WTC11 (cell line): ENCODE data around the gene WDR18. TPM values are rescaled to one million over a fixed set of nuclear protein-coding genes. Genes with fewer than 3 reads are reported as not detected.

Source experiments
- ATAC-seq: fragments of 200-7000 bp; cut with Tn5 transposase; 2 replicates; pipeline ENCODE4 v1.10.0; 2021; ENCODE audit warnings: mild to moderate bottlenecking, moderate library complexity
- CTCF ChIA-PET: fragments of 300-600 bp; sonication (Branson Sonifier 250); formaldehyde crosslinking; loops from one replicate; lab custom pipeline; 2021; ENCODE audit warnings: antibody characterized with exemption; lab: Charles Lee
- POLR2A ChIA-PET: fragments of 350-600 bp; sonication (Branson Sonifier 250); formaldehyde crosslinking; loops from one replicate; lab custom pipeline; 2021; ENCODE audit warnings: antibody characterized with exemption; lab: Charles Lee
- DNase-seq: peaks from one replicate; pipeline ENCODE4 v3.0.0; 2021; ENCODE audit warnings: low spot score
- H3K27ac Mint-ChIP-seq: 2 replicates; pipeline ENCODE4 v1.8.0; 2021; ENCODE audit warnings: mixed read lengths
- H3K27me3 Mint-ChIP-seq: 2 replicates; pipeline ENCODE4 v1.8.0; 2021; ENCODE audit warnings: low read depth, mild to moderate bottlenecking, moderate library complexity, mixed read lengths
- H3K36me3 Mint-ChIP-seq: 2 replicates; pipeline ENCODE4 v1.8.0; 2021; ENCODE audit warnings: mixed read lengths
- H3K4me1 Mint-ChIP-seq: 2 replicates; pipeline ENCODE4 v1.8.0; 2022; ENCODE audit warnings: mixed read lengths
- H3K4me3 Mint-ChIP-seq: 2 replicates; pipeline ENCODE4 v1.8.0; 2021; ENCODE audit warnings: mild to moderate bottlenecking, moderate library complexity, mixed read lengths
- H3K9me3 Mint-ChIP-seq: 2 replicates; pipeline ENCODE4 v1.8.0; 2021; ENCODE audit warnings: mixed read lengths
- CREM ChIP-seq: sonication (generic); formaldehyde crosslinking; IDR thresholded peaks from 2 replicates; pipeline ENCODE4 v1.8.1; 2022; ENCODE audit warnings: mild to moderate bottlenecking, missing genetic modification reagents, moderate library complexity
- ESRRA ChIP-seq: sonication (generic); formaldehyde crosslinking; IDR thresholded peaks from 2 replicates; pipeline ENCODE4 v1.8.1; 2022; ENCODE audit warnings: mild to moderate bottlenecking, missing genetic modification reagents, borderline replicate concordance
- ETV6 ChIP-seq: sonication (generic); formaldehyde crosslinking; IDR thresholded peaks from 2 replicates; pipeline ENCODE4 v1.8.1; 2022; ENCODE audit warnings: mild to moderate bottlenecking, missing genetic modification reagents
- FOXJ3 ChIP-seq: sonication (generic); formaldehyde crosslinking; IDR thresholded peaks from 2 replicates; pipeline ENCODE4 v1.9.0; 2021; ENCODE audit warnings: missing genetic modification reagents, mild to moderate bottlenecking, borderline replicate concordance
- IRF2 ChIP-seq: sonication (generic); formaldehyde crosslinking; IDR thresholded peaks from 2 replicates; pipeline ENCODE4 v1.8.0; 2022; ENCODE audit warnings: low read depth, missing genetic modification reagents, borderline replicate concordance
- JAZF1 ChIP-seq: fragments of 250-450 bp; sonication (Bioruptor Pico); IDR thresholded peaks from 2 replicates; pipeline ENCODE4 v1.9.0; 2021; ENCODE audit warnings: moderate library complexity, mild to moderate bottlenecking, inconsistent platforms
- ZBTB21 ChIP-seq: sonication (generic); formaldehyde crosslinking; IDR thresholded peaks from 2 replicates; pipeline ENCODE4 v1.8.1; 2023; ENCODE audit warnings: mild to moderate bottlenecking, missing genetic modification reagents, borderline replicate concordance
- ZNF138 ChIP-seq: sonication (generic); formaldehyde crosslinking; conservative IDR thresholded peaks from 2 replicates; pipeline ENCODE4 v1.8.1; 2022; ENCODE audit warnings: mild to moderate bottlenecking, moderate library complexity, missing genetic modification reagents
- ZNF317 ChIP-seq: sonication (generic); formaldehyde crosslinking; IDR thresholded peaks from 2 replicates; pipeline ENCODE4 v1.8.1; 2023; ENCODE audit warnings: low read depth, mild to moderate bottlenecking, moderate library complexity, missing genetic modification reagents, borderline replicate concordance
- total RNA-seq: library from RNA; stranded (reverse); gene quantifications from 3 replicates; pipeline ENCODE4 v1.2.3, GENCODE V29; 2021
- TF ChIP-seq, protein P1 (sequence below): sonication (generic); formaldehyde crosslinking; IDR thresholded peaks from 2 replicates; pipeline ENCODE4 v1.8.1; 2022; ENCODE audit warnings: low read depth, mild to moderate bottlenecking, moderate library complexity, missing genetic modification reagents, borderline replicate concordance
- TF ChIP-seq, protein P2 (sequence below): sonication (generic); formaldehyde crosslinking; IDR thresholded peaks from 2 replicates; pipeline ENCODE4 v1.8.0; 2022; ENCODE audit warnings: mild to moderate bottlenecking, missing genetic modification reagents
- TF ChIP-seq, protein P3 (sequence below): sonication (generic); formaldehyde crosslinking; IDR thresholded peaks from 2 replicates; pipeline ENCODE4 v1.8.1; 2023; ENCODE audit warnings: mild to moderate bottlenecking, missing genetic modification reagents
- TF ChIP-seq, protein P4 (sequence below): sonication (generic); formaldehyde crosslinking; IDR thresholded peaks from 2 replicates; pipeline ENCODE4 v1.8.1; 2023; ENCODE audit warnings: mild to moderate bottlenecking, missing genetic modification reagents
- TF ChIP-seq, protein P5 (sequence below): fragments of 200-600 bp; IDR thresholded peaks from 2 replicates; pipeline ENCODE4 v1.8.0; 2022; ENCODE audit warnings: antibody characterized with exemption
- TF ChIP-seq, protein P6 (sequence below): sonication (generic); formaldehyde crosslinking; IDR thresholded peaks from 2 replicates; pipeline ENCODE4 v1.8.1; 2023; ENCODE audit warnings: mild to moderate bottlenecking, missing genetic modification reagents, moderate library complexity
- TF ChIP-seq, protein P7 (sequence below): sonication (generic); formaldehyde crosslinking; IDR thresholded peaks from 2 replicates; pipeline ENCODE4 v1.8.0; 2023; ENCODE audit warnings: missing genetic modification reagents, mild to moderate bottlenecking, borderline replicate concordance

The WDR18 gene
- total RNA-seq, 1 experiment from 2014 or later: 140 TPM

DNA sequence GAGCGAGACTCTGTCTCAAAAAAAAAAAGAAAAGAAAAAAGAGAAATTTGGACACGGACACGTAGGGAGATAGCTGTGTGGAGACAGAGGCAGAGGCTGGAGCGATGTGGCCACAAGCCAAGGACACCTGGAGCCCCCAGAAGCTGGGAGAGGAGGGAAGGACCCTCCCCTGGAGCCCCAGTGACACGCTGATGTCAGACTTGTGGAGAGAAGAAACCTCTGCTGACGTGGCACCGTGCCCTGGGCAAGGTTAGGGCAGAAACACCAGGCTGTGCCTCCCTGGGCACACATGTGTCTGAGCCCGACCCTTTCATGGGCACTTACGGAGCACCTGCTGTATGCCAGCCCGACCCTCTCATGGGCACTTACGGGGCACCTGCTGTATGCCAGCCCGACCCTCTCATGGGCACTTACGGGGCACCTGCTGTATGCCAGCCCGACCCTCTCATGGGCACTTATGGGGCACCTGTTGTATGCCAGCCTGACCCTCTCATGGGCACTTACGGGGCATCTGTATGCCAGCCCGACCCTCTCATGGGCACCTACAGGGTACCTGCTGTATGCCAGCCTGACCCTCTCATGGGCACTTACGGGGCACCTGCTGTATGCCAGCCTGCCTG is 40.5 kb upstream of the WDR18 start:
- Mint-ChIP-seq H3K36me3 (peaks cover 29% of the 10 kb centered on the region), H3K4me1 (no peaks in the 10 kb centered on the region), H3K4me3 (no peak overlapping the region), H3K9me3 (no peaks in the 10 kb centered on the region), H3K27ac (no peak overlapping the region), H3K27me3 (no peaks in the 10 kb centered on the region)
- DNase-seq (no peak), ATAC-seq (no peak)
- CTCF ChIA-PET: interaction anchor here (0.8 kb wide), 1 partner anchor 14 kb away, joined by 3 read pairs; no protein-coding TSS in a partner anchor
- TF ChIP-seq, protein P1, sequence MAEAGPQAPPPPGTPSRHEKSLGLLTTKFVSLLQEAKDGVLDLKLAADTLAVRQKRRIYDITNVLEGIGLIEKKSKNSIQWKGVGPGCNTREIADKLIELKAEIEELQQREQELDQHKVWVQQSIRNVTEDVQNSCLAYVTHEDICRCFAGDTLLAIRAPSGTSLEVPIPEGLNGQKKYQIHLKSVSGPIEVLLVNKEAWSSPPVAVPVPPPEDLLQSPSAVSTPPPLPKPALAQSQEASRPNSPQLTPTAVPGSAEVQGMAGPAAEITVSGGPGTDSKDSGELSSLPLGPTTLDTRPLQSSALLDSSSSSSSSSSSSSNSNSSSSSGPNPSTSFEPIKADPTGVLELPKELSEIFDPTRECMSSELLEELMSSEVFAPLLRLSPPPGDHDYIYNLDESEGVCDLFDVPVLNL (CRISPR knock-in tag): no peak
- TF ChIP-seq, protein P2, sequence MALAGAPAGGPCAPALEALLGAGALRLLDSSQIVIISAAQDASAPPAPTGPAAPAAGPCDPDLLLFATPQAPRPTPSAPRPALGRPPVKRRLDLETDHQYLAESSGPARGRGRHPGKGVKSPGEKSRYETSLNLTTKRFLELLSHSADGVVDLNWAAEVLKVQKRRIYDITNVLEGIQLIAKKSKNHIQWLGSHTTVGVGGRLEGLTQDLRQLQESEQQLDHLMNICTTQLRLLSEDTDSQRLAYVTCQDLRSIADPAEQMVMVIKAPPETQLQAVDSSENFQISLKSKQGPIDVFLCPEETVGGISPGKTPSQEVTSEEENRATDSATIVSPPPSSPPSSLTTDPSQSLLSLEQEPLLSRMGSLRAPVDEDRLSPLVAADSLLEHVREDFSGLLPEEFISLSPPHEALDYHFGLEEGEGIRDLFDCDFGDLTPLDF (CRISPR knock-in tag): no peak
- TF ChIP-seq ZBTB21 (CRISPR knock-in tag): no peak
- TF ChIP-seq JAZF1: no peak
- POLR2A ChIA-PET: no interaction called here

DNA sequence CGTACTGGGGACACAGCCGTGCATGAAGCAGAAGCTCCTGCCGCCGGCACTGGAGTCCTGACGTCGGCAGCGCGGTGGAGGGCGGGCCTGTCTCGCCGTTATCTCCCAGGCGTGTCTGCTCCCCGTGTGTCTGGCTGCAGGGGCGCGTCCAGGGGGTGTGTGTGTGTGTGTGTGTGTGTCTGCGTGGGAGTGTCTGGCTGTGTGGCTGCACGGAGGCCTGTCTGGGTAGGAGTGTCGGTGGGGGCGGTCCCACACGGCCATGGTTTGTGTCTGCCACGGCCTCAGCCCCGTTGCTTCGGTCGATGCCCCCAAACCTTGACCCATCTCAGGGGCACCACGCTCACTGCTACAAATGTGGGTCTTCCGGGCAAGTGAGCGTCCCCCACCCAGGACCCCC is 40.0 kb upstream of the WDR18 start:
- ChIA-PET CTCF (interaction anchor here (0.8 kb wide), 1 partner anchor 14 kb away, joined by 3 read pairs; no protein-coding TSS in a partner anchor), POLR2A (no interaction called here)
- DNase-seq (no peak), ATAC-seq (no peak)
- TF ChIP-seq, protein P3, sequence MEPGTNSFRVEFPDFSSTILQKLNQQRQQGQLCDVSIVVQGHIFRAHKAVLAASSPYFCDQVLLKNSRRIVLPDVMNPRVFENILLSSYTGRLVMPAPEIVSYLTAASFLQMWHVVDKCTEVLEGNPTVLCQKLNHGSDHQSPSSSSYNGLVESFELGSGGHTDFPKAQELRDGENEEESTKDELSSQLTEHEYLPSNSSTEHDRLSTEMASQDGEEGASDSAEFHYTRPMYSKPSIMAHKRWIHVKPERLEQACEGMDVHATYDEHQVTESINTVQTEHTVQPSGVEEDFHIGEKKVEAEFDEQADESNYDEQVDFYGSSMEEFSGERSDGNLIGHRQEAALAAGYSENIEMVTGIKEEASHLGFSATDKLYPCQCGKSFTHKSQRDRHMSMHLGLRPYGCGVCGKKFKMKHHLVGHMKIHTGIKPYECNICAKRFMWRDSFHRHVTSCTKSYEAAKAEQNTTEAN (CRISPR knock-in tag): no peak
- TF ChIP-seq, protein P4, sequence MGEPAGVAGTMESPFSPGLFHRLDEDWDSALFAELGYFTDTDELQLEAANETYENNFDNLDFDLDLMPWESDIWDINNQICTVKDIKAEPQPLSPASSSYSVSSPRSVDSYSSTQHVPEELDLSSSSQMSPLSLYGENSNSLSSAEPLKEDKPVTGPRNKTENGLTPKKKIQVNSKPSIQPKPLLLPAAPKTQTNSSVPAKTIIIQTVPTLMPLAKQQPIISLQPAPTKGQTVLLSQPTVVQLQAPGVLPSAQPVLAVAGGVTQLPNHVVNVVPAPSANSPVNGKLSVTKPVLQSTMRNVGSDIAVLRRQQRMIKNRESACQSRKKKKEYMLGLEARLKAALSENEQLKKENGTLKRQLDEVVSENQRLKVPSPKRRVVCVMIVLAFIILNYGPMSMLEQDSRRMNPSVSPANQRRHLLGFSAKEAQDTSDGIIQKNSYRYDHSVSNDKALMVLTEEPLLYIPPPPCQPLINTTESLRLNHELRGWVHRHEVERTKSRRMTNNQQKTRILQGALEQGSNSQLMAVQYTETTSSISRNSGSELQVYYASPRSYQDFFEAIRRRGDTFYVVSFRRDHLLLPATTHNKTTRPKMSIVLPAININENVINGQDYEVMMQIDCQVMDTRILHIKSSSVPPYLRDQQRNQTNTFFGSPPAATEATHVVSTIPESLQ (CRISPR knock-in tag): no peak
- TF ChIP-seq, protein P5, sequence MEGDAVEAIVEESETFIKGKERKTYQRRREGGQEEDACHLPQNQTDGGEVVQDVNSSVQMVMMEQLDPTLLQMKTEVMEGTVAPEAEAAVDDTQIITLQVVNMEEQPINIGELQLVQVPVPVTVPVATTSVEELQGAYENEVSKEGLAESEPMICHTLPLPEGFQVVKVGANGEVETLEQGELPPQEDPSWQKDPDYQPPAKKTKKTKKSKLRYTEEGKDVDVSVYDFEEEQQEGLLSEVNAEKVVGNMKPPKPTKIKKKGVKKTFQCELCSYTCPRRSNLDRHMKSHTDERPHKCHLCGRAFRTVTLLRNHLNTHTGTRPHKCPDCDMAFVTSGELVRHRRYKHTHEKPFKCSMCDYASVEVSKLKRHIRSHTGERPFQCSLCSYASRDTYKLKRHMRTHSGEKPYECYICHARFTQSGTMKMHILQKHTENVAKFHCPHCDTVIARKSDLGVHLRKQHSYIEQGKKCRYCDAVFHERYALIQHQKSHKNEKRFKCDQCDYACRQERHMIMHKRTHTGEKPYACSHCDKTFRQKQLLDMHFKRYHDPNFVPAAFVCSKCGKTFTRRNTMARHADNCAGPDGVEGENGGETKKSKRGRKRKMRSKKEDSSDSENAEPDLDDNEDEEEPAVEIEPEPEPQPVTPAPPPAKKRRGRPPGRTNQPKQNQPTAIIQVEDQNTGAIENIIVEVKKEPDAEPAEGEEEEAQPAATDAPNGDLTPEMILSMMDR: no peak
- TF ChIP-seq ETV6 (CRISPR knock-in tag) (no peak), ZNF317 (CRISPR knock-in tag) (no peak), JAZF1 (no peak), ESRRA (CRISPR knock-in tag) (no peak), ZNF138 (CRISPR knock-in tag) (no peak), FOXJ3 (CRISPR knock-in tag) (no peak), IRF2 (CRISPR knock-in tag) (no peak), CREM (CRISPR knock-in tag) (no peak)
- TF ChIP-seq, protein P1 (CRISPR knock-in tag): no peak
- TF ChIP-seq, protein P6, sequence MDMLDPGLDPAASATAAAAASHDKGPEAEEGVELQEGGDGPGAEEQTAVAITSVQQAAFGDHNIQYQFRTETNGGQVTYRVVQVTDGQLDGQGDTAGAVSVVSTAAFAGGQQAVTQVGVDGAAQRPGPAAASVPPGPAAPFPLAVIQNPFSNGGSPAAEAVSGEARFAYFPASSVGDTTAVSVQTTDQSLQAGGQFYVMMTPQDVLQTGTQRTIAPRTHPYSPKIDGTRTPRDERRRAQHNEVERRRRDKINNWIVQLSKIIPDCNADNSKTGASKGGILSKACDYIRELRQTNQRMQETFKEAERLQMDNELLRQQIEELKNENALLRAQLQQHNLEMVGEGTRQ (CRISPR knock-in tag): no peak
- TF ChIP-seq, protein P7, sequence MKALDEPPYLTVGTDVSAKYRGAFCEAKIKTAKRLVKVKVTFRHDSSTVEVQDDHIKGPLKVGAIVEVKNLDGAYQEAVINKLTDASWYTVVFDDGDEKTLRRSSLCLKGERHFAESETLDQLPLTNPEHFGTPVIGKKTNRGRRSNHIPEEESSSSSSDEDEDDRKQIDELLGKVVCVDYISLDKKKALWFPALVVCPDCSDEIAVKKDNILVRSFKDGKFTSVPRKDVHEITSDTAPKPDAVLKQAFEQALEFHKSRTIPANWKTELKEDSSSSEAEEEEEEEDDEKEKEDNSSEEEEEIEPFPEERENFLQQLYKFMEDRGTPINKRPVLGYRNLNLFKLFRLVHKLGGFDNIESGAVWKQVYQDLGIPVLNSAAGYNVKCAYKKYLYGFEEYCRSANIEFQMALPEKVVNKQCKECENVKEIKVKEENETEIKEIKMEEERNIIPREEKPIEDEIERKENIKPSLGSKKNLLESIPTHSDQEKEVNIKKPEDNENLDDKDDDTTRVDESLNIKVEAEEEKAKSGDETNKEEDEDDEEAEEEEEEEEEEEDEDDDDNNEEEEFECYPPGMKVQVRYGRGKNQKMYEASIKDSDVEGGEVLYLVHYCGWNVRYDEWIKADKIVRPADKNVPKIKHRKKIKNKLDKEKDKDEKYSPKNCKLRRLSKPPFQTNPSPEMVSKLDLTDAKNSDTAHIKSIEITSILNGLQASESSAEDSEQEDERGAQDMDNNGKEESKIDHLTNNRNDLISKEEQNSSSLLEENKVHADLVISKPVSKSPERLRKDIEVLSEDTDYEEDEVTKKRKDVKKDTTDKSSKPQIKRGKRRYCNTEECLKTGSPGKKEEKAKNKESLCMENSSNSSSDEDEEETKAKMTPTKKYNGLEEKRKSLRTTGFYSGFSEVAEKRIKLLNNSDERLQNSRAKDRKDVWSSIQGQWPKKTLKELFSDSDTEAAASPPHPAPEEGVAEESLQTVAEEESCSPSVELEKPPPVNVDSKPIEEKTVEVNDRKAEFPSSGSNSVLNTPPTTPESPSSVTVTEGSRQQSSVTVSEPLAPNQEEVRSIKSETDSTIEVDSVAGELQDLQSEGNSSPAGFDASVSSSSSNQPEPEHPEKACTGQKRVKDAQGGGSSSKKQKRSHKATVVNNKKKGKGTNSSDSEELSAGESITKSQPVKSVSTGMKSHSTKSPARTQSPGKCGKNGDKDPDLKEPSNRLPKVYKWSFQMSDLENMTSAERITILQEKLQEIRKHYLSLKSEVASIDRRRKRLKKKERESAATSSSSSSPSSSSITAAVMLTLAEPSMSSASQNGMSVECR (CRISPR knock-in tag): no peak
- Mint-ChIP-seq H3K4me1 (no peaks in the 10 kb centered on the region), H3K27me3 (no peaks in the 10 kb centered on the region), H3K4me3 (no peak overlapping the region), H3K36me3 (peaks cover 29% of the 10 kb centered on the region), H3K27ac (no peak overlapping the region), H3K9me3 (no peaks in the 10 kb centered on the region)
